GM23338 (cell line): ENCODE measurements around the gene IER5L. TPM values are rescaled to one million over a fixed set of nuclear protein-coding genes. Genes with fewer than 3 reads are reported as not detected.
A peak's percentile ranks its signal among the peaks of the same experiment; 100 is the strongest.

Experiments
- ATAC-seq: fragments of 200-7000 bp; cut with Tn5 transposase; 3 replicates; pipeline ENCODE4 v1.9.1; 2020
- DNase-seq: peaks from one replicate; pipeline ENCODE4 v3.0.0-alpha.2; 2015; ENCODE audit warnings: low spot score
- H2AFZ ChIP-seq: fragments of 200-600 bp; sonication (generic); 2 replicates; pipeline ENCODE4 v1.8.0; 2016; ENCODE audit warnings: antibody characterized with exemption, mild to moderate bottlenecking, moderate library complexity
- H3F3A ChIP-seq: fragments of 200-600 bp; sonication (generic); replicated peaks from 2 replicates; pipeline ENCODE4 v1.8.0; 2017; ENCODE audit warnings: antibody characterized with exemption, mixed run types, low read depth
- H3K27ac ChIP-seq: fragments of 200-600 bp; sonication (generic); 2 replicates; pipeline ENCODE4 v1.6.1; 2016; ENCODE audit warnings: low read depth
- H3K27me3 ChIP-seq: fragments of 200-600 bp; sonication (generic); 2 replicates; pipeline ENCODE4 v1.8.0; 2016; ENCODE audit warnings: mild to moderate bottlenecking, mixed run types, moderate library complexity; ENCODE audit not compliant: insufficient read depth
- H3K36me3 ChIP-seq: fragments of 200-600 bp; sonication (generic); 2 replicates; pipeline ENCODE4 v1.8.0; 2016; ENCODE audit warnings: mild to moderate bottlenecking; ENCODE audit not compliant: insufficient read depth
- H3K4me1 ChIP-seq: fragments of 200-600 bp; sonication (generic); 2 replicates; pipeline ENCODE4 v1.8.0; 2016; ENCODE audit warnings: mild to moderate bottlenecking, moderate library complexity; ENCODE audit not compliant: insufficient read depth
- H3K4me2 ChIP-seq: fragments of 200-600 bp; sonication (generic); 2 replicates; pipeline ENCODE4 v1.7.1; 2017; ENCODE audit warnings: mixed run types
- H3K4me3 ChIP-seq: fragments of 200-600 bp; sonication (generic); 2 replicates; pipeline ENCODE4 v1.6.1; 2016; ENCODE audit warnings: mixed run types
- H3K79me2 ChIP-seq: fragments of 200-600 bp; sonication (generic); replicated peaks from 2 replicates; pipeline ENCODE4 v1.8.0; 2017; ENCODE audit warnings: mild to moderate bottlenecking; ENCODE audit not compliant: insufficient read depth
- H3K9me2 ChIP-seq: fragments of 200-600 bp; sonication (generic); 2 replicates; pipeline ENCODE4 v1.8.0; 2017; ENCODE audit not compliant: insufficient read depth
- H4K20me1 ChIP-seq: fragments of 200-600 bp; sonication (generic); replicated peaks from 2 replicates; pipeline ENCODE4 v1.8.0; 2017; ENCODE audit warnings: mild to moderate bottlenecking; ENCODE audit not compliant: insufficient read depth
- H3K27ac Mint-ChIP-seq: 2 replicates; pipeline ENCODE4 v1.8.0; 2020; ENCODE audit warnings: inconsistent platforms, mild to moderate bottlenecking, moderate library complexity, mixed read lengths
- H3K27me3 Mint-ChIP-seq: 3 replicates; pipeline ENCODE4 v1.8.0; 2022; ENCODE audit warnings: low read depth, mild to moderate bottlenecking, moderate library complexity, mixed read lengths, inconsistent platforms; ENCODE audit not compliant: insufficient read depth, poor library complexity
- H3K36me3 Mint-ChIP-seq: 3 replicates; pipeline ENCODE4 v1.8.0; 2021; ENCODE audit warnings: low read depth, mild to moderate bottlenecking, inconsistent platforms, moderate library complexity, mixed read lengths
- H3K4me1 Mint-ChIP-seq: 3 replicates; pipeline ENCODE4 v1.8.0; 2020; ENCODE audit warnings: mild to moderate bottlenecking, inconsistent platforms, mixed read lengths
- H3K4me3 Mint-ChIP-seq: 3 replicates; pipeline ENCODE4 v1.8.0; 2021; ENCODE audit warnings: moderate library complexity, mild to moderate bottlenecking, inconsistent platforms, mixed read lengths
- H3K9me3 Mint-ChIP-seq: 3 replicates; pipeline ENCODE4 v1.8.0; 2020; ENCODE audit warnings: moderate library complexity, mild to moderate bottlenecking, inconsistent platforms, mixed read lengths
- CREB1 ChIP-seq: fragments of 250-450 bp; sonication (Bioruptor Pico); IDR thresholded peaks from 2 replicates; pipeline ENCODE4 v1.5.0; 2020; ENCODE audit warnings: low read depth, mild to moderate bottlenecking, moderate library complexity
- CTCF ChIP-seq, 2 experiments: fragments of 200-600 bp in 1 of 2; sonication (generic) in 1 of 2; conservative IDR thresholded peaks; 2 replicates each; pipeline versions ENCODE4 v1.5.1 to v1.6.1; 2016 to 2017; ENCODE audit warnings: antibody characterized with exemption in 2 of 2, low read depth in 2 of 2, mild to moderate bottlenecking in 2 of 2, moderate library complexity in 1 of 2
- ETS1 ChIP-seq: IDR thresholded peaks from 2 replicates; pipeline ENCODE4 v1.6.1; 2016; ENCODE audit warnings: antibody characterized with exemption
- EZH2 ChIP-seq: fragments of 200-600 bp; sonication (generic); IDR thresholded peaks from one replicate; pipeline ENCODE4 v1.8.0; 2017; ENCODE audit warnings: antibody characterized with exemption, mild to moderate bottlenecking, low read depth; ENCODE audit not compliant: unreplicated experiment
- EZH2phosphoT487 ChIP-seq: fragments of 200-600 bp; sonication (generic); IDR thresholded peaks from one replicate; pipeline ENCODE4 v1.8.1; 2018; ENCODE audit warnings: antibody characterized with exemption; ENCODE audit not compliant: unreplicated experiment
- JUNB ChIP-seq: IDR thresholded peaks from one replicate; pipeline ENCODE4 v1.6.1; 2016; ENCODE audit warnings: antibody characterized with exemption; ENCODE audit not compliant: unreplicated experiment
- NANOG ChIP-seq: IDR thresholded peaks from 2 replicates; pipeline ENCODE4 v1.6.1; 2016; ENCODE audit warnings: antibody characterized with exemption, borderline replicate concordance
- POLR2AphosphoS5 ChIP-seq: IDR thresholded peaks from 2 replicates; pipeline ENCODE4 v1.6.1; 2016; ENCODE audit warnings: antibody characterized with exemption, low read depth
- REST ChIP-seq: IDR thresholded peaks from one replicate; pipeline ENCODE4 v1.6.1; 2018; ENCODE audit warnings: antibody characterized with exemption; ENCODE audit not compliant: unreplicated experiment
- STAT1 ChIP-seq: IDR thresholded peaks from one replicate; pipeline ENCODE4 v1.6.1; 2016; ENCODE audit warnings: antibody characterized with exemption; ENCODE audit not compliant: unreplicated experiment
- ZNF114 ChIP-seq: fragments of 250-450 bp; sonication (Bioruptor Pico); IDR thresholded peaks from 2 replicates; pipeline ENCODE4 v1.5.0; 2020; ENCODE audit warnings: mild to moderate bottlenecking, moderate library complexity
- ZNF331 ChIP-seq: fragments of 250-450 bp; sonication (Bioruptor Pico); IDR thresholded peaks from 2 replicates; pipeline ENCODE4 v1.5.0; 2020; ENCODE audit warnings: low read depth, mild to moderate bottlenecking, moderate library complexity
- ZNF462 ChIP-seq: fragments of 250-450 bp; sonication (Bioruptor Pico); IDR thresholded peaks from 2 replicates; pipeline ENCODE4 v1.5.0; 2020; ENCODE audit warnings: mild to moderate bottlenecking, moderate library complexity
- polyA plus RNA-seq: library from polyadenylated mRNA; unstranded; fragments of >200 nt; fragmentation: Nextera tagmentation; extraction: Ambion mirVana; gene quantifications from 2 replicates; pipeline ENCODE4 v1.2.1, GENCODE V29; 2016
- total RNA-seq: library from RNA; depleted of rRNA; stranded (reverse); fragments of >200 nt; shearing (Covaris generic); gene quantifications from 2 replicates; pipeline ENCODE4 v1.2.3, GENCODE V29; 2014

Gene IER5L
- total and polyA plus RNA-seq, 2 experiments from 2014 or later: 0.19 to 0.90 TPM

DNA sequence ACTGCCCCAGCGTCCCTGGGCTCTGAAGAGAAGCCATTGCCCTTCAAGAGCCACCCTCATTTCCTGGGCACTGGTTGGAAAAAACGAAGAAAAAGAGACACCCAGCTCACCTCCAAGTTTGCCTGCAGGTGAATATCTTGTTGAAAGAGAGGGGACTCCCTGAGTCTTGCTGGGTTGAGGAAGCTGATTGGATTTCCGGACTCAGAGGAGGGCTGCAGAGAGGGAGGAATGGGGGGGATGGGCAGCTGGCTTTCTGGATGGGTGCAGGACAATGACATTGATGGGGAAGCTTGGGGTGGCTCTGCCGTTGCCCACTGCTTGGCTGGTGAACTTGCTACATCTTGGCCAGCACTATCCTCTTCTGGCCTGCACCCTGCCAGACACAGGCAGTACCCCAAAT is 31.0 kb upstream of the IER5L start:
- Histone ChIP-seq H3K4me3 (peak overlapping the region; percentile 83), H3K4me2 (peak overlapping the region; percentile 94), H3K27me3 (no peaks in the 10 kb centered on the region), H4K20me1 (peaks cover 6% of the 10 kb centered on the region), H2AFZ (peak overlapping the region; percentile 73; the same call in 1 of the 2 replicates), H3K9me2 (no peaks in the 10 kb centered on the region), H3K36me3 (no peaks in the 10 kb centered on the region), H3K79me2 (peaks cover 29% of the 10 kb centered on the region), H3F3A (peaks cover 6% of the 10 kb centered on the region; the same call in 1 of the 2 replicates), H3K4me1 (peaks cover 21% of the 10 kb centered on the region), H3K27ac (peak overlapping the region; percentile 97)
- peak overlapping the region; percentile 86 for H3K4me3 Mint-ChIP-seq
- peaks cover 29% of the 10 kb centered on the region for H3K4me1 Mint-ChIP-seq
- peaks cover 20% of the 10 kb centered on the region for H3K27me3 Mint-ChIP-seq
- no peak; the same call in 1 of the 2 replicates for TF ChIP-seq POLR2AphosphoS5
- TF ChIP-seq CREB1 (CRISPR knock-in tag): no peak
- no peak; the same call in 1 of the 2 replicates for TF ChIP-seq ETS1
- TF ChIP-seq STAT1: no peak
- TF ChIP-seq REST: no peak
- TF ChIP-seq EZH2: no peak
- TF ChIP-seq EZH2phosphoT487: no peak
- TF ChIP-seq CTCF (conservative IDR thresholded peaks at IDR 0.05; ENCODE audit: low read depth in 2 of 2): no peak
- no peak for TF ChIP-seq ZNF114 (CRISPR knock-in tag)
- TF ChIP-seq NANOG: no peak
- no peak for TF ChIP-seq JUNB
- no peak for TF ChIP-seq ZNF331 (CRISPR knock-in tag)
- no peak for TF ChIP-seq ZNF462
- no peaks in the 10 kb centered on the region for H3K9me3 Mint-ChIP-seq
- DNase-seq (peak; percentile 62), ATAC-seq (peak; percentile 41)
- peak overlapping the region; percentile 88 for H3K27ac Mint-ChIP-seq
- peaks cover 8% of the 10 kb centered on the region; the same call in 2 of the 3 replicates for H3K36me3 Mint-ChIP-seq
